Endothelial cell of umbilical vein (primary cell): ENCODE results near the gene GSDME. TPM values are rescaled to one million over a fixed set of nuclear protein-coding genes. Genes with fewer than 3 reads are reported as not detected.

Experiments used
- BruUV-seq: library from RNA; stranded (reverse); fragments of 400-500 nt; replicated peaks from 2 replicates; lab custom pipeline; 2021; lab: Mats Ljungman, UMichigan
- CTCF ChIA-PET: fragments of 300-600, 350-600 bp; sonication (Branson Sonifier 250); formaldehyde crosslinking; loops from one replicate; lab custom pipeline; 2021; ENCODE audit warnings: antibody characterized with exemption, inconsistent platforms; lab: Charles Lee
- POLR2A ChIA-PET: fragments of 300-600, 350-600 bp; sonication (Branson Sonifier 250); formaldehyde crosslinking; loops from one replicate; lab custom pipeline; 2021; ENCODE audit warnings: antibody characterized with exemption, inconsistent platforms; lab: Charles Lee
- DNase-seq: peaks from one replicate; pipeline ENCODE4 v3.0.0-alpha.2; 2011; ENCODE audit warnings: low read depth, low spot score
- FAIRE-seq: peaks from 2 replicates; lab custom pipeline; 2011; peaks lifted over from hg19 to GRCh38; lab: Jason Lieb, UNC
- H2AFZ ChIP-seq: 2 replicates; pipeline ENCODE4 v1.6.0; 2012; ENCODE audit warnings: low read depth, low read length, control low read depth, inconsistent platforms
- H3K27ac ChIP-seq: 2 replicates; pipeline ENCODE4 v1.5.1; 2011; ENCODE audit warnings: low read depth, mild to moderate bottlenecking, control low read depth, low read length, moderate library complexity; ENCODE audit not compliant: insufficient read depth
- H3K27me3 ChIP-seq, 2 experiments: 2 replicates each; pipeline versions ENCODE4 v1.6.0 to v1.6.1; 2011; ENCODE audit warnings: low read length in 2 of 2, mixed read lengths in 1 of 2; ENCODE audit not compliant: control insufficient read depth in 2 of 2, insufficient read depth in 2 of 2
- H3K36me3 ChIP-seq, 2 experiments: 2 replicates in 1 of 2; 3 replicates in 1 of 2; pipeline ENCODE4 v1.5.1; 2011; ENCODE audit warnings: low read length in 2 of 2, mild to moderate bottlenecking in 1 of 2, moderate library complexity in 1 of 2; ENCODE audit not compliant: control insufficient read depth in 2 of 2, insufficient read depth in 2 of 2; ENCODE audit errors: extremely low read depth in 1 of 2
- H3K4me1 ChIP-seq: 3 replicates; pipeline ENCODE4 v1.5.1; 2011; ENCODE audit warnings: mild to moderate bottlenecking, low read length; ENCODE audit not compliant: control insufficient read depth, insufficient read depth; ENCODE audit errors: extremely low read depth
- H3K4me2 ChIP-seq: 2 replicates; pipeline ENCODE4 v1.6.1; 2011; ENCODE audit warnings: low read length, control low read depth, mixed read lengths; ENCODE audit not compliant: insufficient read depth
- H3K4me3 ChIP-seq, 3 experiments: fragments of 200-600 bp in 1 of 3; sonication (generic), shearing (Covaris generic) in 1 of 3; replicated peaks in 1 of 3; 2 replicates each; pipeline ENCODE4 v1.5.1; 2011 to 2016; ENCODE audit warnings: control low read depth in 3 of 3, low read length in 3 of 3, mild to moderate bottlenecking in 2 of 3, inconsistent platforms in 1 of 3, low read depth in 1 of 3, moderate library complexity in 1 of 3; ENCODE audit not compliant: insufficient read depth in 1 of 3
- H3K79me2 ChIP-seq: 2 replicates; pipeline ENCODE4 v1.6.0; 2012; ENCODE audit warnings: low read length, inconsistent platforms; ENCODE audit not compliant: control insufficient read depth, insufficient read depth
- H3K9ac ChIP-seq: replicated peaks from 2 replicates; pipeline ENCODE3; 2011; ENCODE audit warnings: low read length, control low read depth; ENCODE audit not compliant: insufficient read depth; ENCODE audit errors: extremely low read depth
- H3K9me1 ChIP-seq: replicated peaks from 3 replicates; pipeline ENCODE4 v1.6.0; 2011; ENCODE audit warnings: mild to moderate bottlenecking, low read length; ENCODE audit not compliant: control insufficient read depth, insufficient read depth; ENCODE audit errors: extremely low read depth
- H3K9me3 ChIP-seq: replicated peaks from 2 replicates; pipeline ENCODE4 v1.5.1; 2012; ENCODE audit warnings: low read length, inconsistent platforms; ENCODE audit not compliant: control insufficient read depth, insufficient read depth
- H4K20me1 ChIP-seq: replicated peaks from 2 replicates; pipeline ENCODE3; 2011; ENCODE audit warnings: mild to moderate bottlenecking, low read length; ENCODE audit not compliant: control insufficient read depth, insufficient read depth; ENCODE audit errors: extremely low read depth
- EZH2 ChIP-seq: IDR thresholded peaks from 2 replicates; pipeline ENCODE4 v1.6.1; 2012; ENCODE audit warnings: borderline replicate concordance, low read depth, mild to moderate bottlenecking, moderate library complexity, low read length, inconsistent platforms; ENCODE audit not compliant: severe bottlenecking
- FOS ChIP-seq: IDR thresholded peaks from 2 replicates; pipeline ENCODE4 v1.6.1; 2011; ENCODE audit warnings: mild to moderate bottlenecking, low read length, moderate library complexity, borderline replicate concordance; ENCODE audit not compliant: insufficient read depth
- GATA2 ChIP-seq: IDR thresholded peaks from 2 replicates; pipeline ENCODE4 v1.7.0; 2011; ENCODE audit warnings: low read depth, mild to moderate bottlenecking, moderate library complexity, mixed read lengths, low read length; ENCODE audit not compliant: insufficient read length, insufficient read depth
- JUN ChIP-seq: IDR thresholded peaks from 2 replicates; pipeline ENCODE4 v1.6.1; 2011; ENCODE audit warnings: borderline replicate concordance, low read depth; ENCODE audit not compliant: insufficient read length, insufficient read depth
- MYC ChIP-seq: IDR thresholded peaks from one replicate; pipeline ENCODE4 v1.6.1; 2011; ENCODE audit warnings: mild to moderate bottlenecking, low read depth, low read length
- POLR2A ChIP-seq: IDR thresholded peaks from 2 replicates; pipeline ENCODE4 v1.6.1; 2012; ENCODE audit warnings: low read depth, mild to moderate bottlenecking, control low read depth, low read length
- POLR2AphosphoS5 ChIP-seq: IDR thresholded peaks from 2 replicates; pipeline ENCODE4 v1.6.1; 2012; ENCODE audit warnings: low read depth, mild to moderate bottlenecking, control low read depth, low read length, moderate library complexity; ENCODE audit not compliant: insufficient read depth
- dilution Hi-C: fragments of 300-500 bp; cut with MboI; formaldehyde crosslinking; loops from one replicate; pipeline ENCODE4 v1.15.0; 2019; ENCODE audit warnings: low sequenced_read_pairs; ENCODE audit not compliant: extremely low pct_ligation_motif_present
- intact Hi-C: fragments of 100-400 bp; cut with micrococcal nuclease; formaldehyde crosslinking; loops from one replicate; pipeline ENCODE4 v1.10.0; 2022
- polyA plus RNA-seq, 4 experiments: library from polyadenylated mRNA; depleted of rRNA in 3 of 4; stranded (reverse) in 3 of 4; unstranded in 1 of 4; fragments of >200 nt; gene quantifications; 2 replicates each; pipeline versions ENCODE4 v1.2.1 to v1.2.3, GENCODE V29; 2011 to 2012; ENCODE audit warnings: missing spikeins in 1 of 4
- total RNA-seq: library from RNA; stranded (reverse); gene quantifications from 2 replicates; pipeline ENCODE4 v1.2.3, GENCODE V29; 2021
- TF ChIP-seq, protein P1 (sequence below): IDR thresholded peaks from 2 replicates; pipeline ENCODE4 v1.6.1; 2011; ENCODE audit not compliant: insufficient read depth, insufficient read length
- TF ChIP-seq, protein P2 (sequence below), 2 donors: IDR thresholded peaks; 1 replicate in 1 of 2; 2 replicates in 1 of 2; pipeline ENCODE4 v1.5.1; 2011; ENCODE audit warnings: low read length in 2 of 2, mild to moderate bottlenecking in 2 of 2, moderate library complexity in 2 of 2, control low read depth in 1 of 2, inconsistent platforms in 1 of 2, low read depth in 1 of 2; ENCODE audit not compliant: insufficient read depth in 1 of 2; ENCODE audit errors: extremely low read depth in 1 of 2

The GSDME gene
- total and polyA plus RNA-seq, 2 donors (not counting 3 experiments of a cell fraction or from before 2014, with no cell fraction given) = 21.1 to 23.4 TPM

DNA sequence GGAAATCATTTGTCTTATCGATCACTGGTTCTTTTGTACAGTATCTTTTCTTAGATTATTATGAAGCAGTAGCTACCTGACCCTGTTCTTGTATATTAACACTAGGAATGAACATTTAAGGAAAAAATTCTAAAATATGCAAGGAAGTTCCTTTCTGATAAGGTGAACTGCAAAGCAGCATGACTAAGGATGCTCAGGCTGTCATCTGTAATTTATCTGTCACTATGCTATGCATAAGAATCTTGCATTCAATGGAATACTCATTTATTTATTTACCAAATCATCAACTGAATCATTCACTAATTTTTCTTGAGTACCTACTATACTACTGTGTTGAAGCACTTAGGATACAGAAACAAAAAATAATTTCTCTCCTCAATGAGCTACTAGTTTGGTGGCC is 5.8 kb downstream of the GSDME start:
- intact Hi-C loops (no loop called here), dilution Hi-C loops (no loop called here)
- Histone ChIP-seq H3K79me2 (no peaks in the 10 kb centered on the region), H3K4me2 (no peak overlapping the region), H4K20me1 (no peaks in the 10 kb centered on the region), H3K27ac (no peak overlapping the region), H3K36me3 (no peaks in the 10 kb centered on the region), H3K9me3 (no peaks in the 10 kb centered on the region), H3K4me1 (peaks cover 17% of the 10 kb centered on the region), H3K9ac (no peak overlapping the region), H2AFZ (no peak overlapping the region), H3K27me3 (no peaks in the 10 kb centered on the region), H3K9me1 (no peaks in the 10 kb centered on the region), H3K4me3 (no peak overlapping the region)
- DNase-seq = no peak
- TF ChIP-seq, protein P1, sequence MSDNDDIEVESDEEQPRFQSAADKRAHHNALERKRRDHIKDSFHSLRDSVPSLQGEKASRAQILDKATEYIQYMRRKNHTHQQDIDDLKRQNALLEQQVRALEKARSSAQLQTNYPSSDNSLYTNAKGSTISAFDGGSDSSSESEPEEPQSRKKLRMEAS = no peak
- TF ChIP-seq POLR2A (no peak), EZH2 (no peak), GATA2 (no peak), POLR2AphosphoS5 (no peak), MYC (no peak), JUN (no peak), FOS (no peak)
- TF ChIP-seq, protein P2, sequence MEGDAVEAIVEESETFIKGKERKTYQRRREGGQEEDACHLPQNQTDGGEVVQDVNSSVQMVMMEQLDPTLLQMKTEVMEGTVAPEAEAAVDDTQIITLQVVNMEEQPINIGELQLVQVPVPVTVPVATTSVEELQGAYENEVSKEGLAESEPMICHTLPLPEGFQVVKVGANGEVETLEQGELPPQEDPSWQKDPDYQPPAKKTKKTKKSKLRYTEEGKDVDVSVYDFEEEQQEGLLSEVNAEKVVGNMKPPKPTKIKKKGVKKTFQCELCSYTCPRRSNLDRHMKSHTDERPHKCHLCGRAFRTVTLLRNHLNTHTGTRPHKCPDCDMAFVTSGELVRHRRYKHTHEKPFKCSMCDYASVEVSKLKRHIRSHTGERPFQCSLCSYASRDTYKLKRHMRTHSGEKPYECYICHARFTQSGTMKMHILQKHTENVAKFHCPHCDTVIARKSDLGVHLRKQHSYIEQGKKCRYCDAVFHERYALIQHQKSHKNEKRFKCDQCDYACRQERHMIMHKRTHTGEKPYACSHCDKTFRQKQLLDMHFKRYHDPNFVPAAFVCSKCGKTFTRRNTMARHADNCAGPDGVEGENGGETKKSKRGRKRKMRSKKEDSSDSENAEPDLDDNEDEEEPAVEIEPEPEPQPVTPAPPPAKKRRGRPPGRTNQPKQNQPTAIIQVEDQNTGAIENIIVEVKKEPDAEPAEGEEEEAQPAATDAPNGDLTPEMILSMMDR (IDR thresholded peaks at IDR 0.05; ENCODE audit: extremely low read depth in 1 of 2, insufficient read depth in 1 of 2, low read depth in 1 of 2, low read length in 2 of 2) = no peak
- ChIA-PET POLR2A (no interaction called here), CTCF (interaction anchor here (1.3 to 2.5 kb wide), 3 partner anchors 11 to 343 kb away, joined by 4 to 7 read pairs (median 6); no protein-coding TSS in a partner anchor)
- BruUV-seq = no TSS peak
- FAIRE-seq = no peak
